ENCODE measurements around the gene CBLC.
"Not testable (repeated sequence)": the region's sequence is repeated elsewhere in the genome, so short reads cannot be mapped to it uniquely, and the experiment has no call there.

Gene CBLC

DNA sequence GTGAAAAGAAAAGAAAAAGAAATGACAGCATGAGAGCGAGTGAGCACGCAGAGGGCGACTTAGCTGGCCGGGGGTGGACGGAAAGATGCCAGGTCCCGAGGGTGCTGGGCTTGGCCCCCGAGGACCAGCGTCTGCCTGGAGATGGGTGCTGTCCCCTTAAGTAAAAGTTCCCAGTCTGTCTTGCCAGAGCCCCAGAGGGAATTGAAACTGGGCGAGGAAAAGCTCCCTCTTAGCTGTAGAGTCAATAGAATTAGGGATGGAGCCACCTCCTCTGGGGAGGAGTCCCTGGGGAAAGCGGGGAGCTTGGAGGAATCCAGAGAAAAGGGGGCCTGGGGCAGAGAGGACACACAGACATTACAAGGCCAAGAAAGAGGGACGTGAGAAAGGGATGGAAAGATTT is 44.5 kb downstream of the CBLC start:
- no peak for DNase-seq

DNA sequence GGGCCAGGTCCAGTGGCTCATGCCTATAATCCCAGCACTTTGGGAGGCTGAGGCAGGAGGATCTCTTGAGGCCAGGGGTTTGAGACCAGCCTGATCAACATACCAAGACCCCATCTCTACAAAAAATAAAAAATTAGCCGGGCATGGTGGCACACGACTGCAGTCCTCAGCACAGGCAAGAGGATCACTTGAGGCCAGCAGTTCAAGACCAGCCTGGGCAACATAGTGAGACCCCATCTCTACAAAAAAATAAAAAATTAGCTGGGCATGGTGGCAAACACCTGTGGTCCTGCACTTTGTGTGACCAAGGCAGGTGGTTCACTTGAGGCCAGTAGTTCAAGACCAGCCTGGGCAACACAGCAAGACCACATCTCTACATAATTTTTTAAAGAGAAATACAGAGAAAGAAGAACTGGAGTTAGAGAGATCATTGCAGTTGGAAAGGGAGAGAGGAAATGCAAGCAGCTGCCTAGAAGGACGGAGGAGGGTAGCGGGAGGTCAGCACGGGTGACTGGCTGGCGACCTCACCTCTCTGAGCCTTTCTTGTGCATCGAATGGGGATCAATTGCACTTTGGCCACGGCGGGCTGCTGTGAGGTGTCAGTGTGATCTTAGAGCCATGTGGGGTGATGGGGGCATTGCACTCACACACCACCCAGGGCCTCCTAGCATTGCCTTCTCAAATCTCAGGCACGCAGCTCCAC is 45.1 kb downstream of the CBLC start:
- no peak for DNase-seq

DNA sequence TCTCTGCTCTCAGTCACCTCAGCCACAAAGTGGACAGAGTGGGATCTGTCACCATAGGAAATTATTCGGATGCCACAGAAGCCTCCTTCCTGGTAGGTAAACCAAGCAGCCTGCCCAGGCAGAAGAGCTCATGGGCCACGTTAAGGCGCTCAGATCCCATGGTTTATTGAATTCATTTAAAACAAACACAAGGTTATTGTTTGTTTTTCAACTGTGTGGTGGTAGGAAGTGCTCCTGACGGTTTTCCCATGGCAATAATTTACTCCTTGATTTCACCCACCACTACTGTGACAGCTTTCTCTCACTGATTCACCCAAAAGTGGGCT is 45.6 kb downstream of the CBLC start:
- no peak for DNase-seq

DNA sequence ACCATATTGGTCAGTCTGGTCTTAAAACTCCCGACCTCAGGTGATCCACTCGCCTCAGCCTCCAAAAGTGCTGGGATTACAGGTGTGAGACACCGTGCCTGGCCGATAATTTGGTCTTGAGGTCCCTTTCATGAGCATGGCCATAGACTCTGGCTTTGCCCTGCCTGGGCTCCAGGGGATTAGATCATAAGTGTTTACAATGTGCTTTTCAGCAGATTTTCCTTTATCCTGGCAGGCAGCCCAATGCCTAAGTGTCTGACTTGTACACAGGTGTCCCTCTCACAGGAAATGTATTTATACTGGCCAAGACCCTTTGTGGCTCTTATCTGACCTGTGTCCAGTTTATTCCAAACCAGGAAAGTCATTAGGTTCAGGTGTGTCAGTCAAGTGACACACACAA is 47.1 kb downstream of the CBLC start:
- no peak for DNase-seq

DNA sequence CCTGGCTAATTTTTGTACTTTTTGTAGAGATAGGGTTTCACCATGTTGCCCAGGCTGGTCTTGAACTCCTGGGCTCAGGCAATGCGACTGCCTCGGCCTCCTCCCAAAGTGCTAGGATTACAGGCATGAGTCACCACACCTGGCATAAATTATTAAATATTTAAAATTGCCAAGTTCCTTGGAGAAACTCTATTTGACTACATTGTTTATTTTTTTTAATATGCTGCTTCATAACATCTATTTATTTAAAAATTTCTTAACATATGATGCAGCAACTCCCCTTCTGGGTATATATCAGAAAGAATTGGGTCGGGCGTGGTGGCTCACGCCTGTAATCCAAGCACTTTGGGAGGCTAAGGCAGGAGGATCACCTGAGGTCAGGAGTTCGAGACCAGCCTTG is 55.2 kb downstream of the CBLC start:
- DNase-seq: not testable (repeated sequence)

DNA sequence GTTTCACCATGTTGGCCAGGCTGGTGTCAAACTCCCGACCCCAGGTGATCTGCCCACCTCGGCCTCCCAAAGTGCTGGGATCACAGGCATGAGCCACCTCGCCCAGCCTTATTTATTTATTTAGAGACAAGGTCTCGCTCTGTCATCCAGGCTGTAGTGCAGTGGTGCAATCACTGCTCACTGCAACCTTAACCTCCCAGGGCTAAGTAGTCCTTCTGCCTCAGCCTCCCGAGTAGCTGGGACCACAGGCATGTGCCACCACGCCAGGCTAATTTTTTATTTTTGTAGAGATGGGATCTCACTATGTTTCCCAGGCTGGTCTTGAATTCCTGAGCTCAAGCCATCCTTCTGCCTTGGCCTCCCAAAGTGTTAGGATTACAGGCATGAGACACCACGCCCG is 56.7 kb downstream of the CBLC start:
- DNase-seq: not testable (repeated sequence)

DNA sequence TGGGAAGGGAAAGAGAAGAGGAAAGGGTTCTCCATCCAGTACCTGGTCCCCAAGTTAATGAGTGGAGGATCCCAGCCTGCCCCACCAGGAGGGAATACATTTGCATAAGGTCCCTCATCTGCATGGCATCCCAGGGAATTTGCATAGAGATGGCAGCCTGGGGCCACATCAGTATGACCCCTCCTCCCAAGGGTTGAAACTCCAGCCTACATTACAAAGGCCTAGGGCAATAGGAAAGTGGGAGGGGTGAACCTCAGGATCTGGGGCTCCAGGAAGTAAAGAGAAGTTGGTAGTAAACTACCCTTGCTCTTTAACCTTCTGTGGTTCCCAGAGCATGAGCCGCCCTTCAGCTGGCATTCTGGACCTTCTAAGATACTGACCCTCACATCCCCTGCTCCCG is 61.6 kb downstream of the CBLC start:
- no peak for DNase-seq

DNA sequence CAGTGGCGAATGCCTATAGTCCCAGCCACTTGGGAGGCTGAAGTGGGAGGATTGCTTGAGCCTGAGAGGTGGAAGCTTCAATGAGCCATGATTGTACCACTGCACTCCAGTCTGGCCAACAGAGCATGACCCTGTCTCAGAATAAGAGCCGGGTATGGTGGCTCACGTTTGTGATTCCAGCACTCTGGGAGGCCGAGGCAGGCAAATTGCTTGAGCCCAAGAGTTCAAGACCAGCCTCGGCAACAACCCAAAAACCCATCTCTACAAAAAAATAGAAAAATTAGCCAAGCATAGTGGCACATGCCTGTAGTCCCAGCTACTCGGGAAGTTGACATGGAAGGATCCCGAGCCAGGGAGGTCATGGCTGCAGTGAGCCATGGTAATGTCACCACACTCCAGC is 63.1 kb downstream of the CBLC start:
- DNase-seq: no peak

DNA sequence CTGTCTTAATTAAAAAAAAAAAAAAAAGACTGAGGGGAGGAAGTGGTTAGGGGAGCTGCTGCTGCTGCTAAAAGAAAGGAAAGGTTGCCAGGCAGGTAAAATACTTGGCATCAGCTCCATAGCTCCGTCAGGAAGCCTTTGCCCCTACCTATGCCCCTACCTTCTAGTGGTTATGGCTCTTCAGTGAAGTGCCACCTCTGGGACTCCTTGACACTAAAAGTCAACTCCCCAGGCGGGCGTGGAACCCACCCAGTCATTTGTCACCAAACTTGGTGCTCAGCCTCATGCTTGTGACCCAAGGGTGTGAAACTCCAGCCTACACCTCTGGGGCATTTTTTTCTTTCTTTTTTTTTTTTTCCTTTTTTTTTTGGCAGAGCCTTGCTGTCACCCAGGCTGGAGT is 63.5 kb downstream of the CBLC start:
- no peak for DNase-seq

DNA sequence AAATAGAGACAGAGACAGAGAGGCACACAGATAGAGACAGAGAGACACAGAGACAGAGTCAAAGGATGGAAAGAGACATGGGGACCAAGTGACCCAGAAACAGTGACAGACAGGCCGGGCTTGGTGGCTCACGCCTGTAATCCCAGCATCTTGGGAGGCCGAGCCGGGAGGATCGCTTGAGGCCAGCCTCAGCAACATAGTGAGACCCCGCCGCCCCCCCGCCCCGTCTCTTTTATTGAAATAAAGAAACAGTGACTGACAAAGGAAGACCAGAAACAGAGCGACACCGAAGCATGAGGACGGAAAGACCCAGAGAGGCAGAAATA is 67.6 kb downstream of the CBLC start:
- no peak for DNase-seq

DNA sequence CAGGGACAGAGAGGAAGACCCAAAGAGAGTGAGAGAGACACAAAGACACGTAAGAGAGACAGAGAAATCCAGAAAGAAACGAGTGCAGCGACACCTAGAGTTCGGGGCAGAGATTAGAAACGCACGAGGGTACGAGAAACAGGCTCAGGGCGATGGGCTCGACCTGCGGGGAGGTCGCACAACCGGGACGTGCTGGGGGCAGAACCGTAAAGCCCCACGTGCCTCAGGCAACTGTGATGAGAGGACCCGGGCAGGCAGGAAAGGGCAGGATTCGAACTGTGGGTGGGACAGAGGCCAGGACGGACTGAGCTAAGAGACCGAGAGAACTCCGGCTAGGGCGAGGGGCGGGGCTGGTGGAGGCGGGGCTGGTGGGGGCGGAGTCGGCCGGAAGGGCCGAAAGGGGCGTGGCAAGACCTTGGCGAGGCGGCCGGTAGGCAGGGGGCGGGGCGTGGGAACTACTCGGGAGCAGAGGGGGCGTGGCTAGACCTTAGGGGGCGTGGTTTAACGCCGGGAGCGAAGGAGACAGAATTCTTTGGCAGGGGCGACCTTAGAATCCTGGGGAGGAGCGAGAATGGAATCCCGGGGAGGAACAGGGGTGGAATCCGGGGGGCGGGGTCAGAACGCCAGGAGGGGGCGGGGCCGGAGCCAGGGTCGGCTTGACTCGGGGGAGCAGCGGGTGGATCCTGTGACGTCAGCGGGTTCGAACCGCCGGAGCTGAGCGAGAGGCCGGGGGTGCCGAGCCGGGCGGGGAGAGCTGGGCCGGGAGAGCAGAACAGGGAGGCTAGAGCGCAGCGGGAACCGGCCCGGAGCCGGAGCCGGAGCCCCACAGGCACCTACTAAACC is 68.1 kb downstream of the CBLC start, which contains the start of gene NECTIN2:
NECTIN2 (plus strand) TSS at position 686 of the 843 bp plus-strand sequence. CDS start 229 bp downstream, outside the sequence.
- peak; percentile 68 for DNase-seq

DNA sequence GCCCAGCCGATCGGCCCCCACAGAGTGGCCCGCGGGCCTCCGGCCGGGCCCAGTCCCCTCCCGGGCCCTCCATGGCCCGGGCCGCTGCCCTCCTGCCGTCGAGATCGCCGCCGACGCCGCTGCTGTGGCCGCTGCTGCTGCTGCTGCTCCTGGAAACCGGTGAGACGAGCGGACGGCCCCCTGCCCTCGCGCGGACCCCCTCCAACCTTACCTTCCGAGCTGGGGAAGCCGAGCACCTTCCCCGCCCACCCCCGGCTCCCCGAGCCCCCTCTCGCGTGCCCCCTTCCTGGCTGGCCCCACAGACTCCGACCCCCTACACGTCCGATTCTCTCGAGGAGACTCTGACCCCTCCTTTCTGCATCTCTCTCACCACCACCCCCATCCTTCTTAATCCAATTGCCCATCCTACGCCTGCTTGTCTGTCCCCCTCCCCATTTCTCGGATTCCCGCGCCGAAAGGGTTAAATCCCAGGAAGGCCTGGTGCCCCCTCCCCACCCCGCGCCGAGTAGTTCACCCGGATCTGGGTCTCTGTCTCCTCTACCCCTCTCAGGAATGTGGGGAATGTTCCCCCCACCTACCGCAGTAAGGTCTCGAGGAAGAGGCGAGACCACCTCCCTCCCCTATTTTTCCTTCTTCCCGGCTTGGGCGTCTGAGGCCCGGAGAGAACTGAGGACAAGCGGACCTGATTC is 68.9 kb downstream of the CBLC start:
- no peak for DNase-seq

DNA sequence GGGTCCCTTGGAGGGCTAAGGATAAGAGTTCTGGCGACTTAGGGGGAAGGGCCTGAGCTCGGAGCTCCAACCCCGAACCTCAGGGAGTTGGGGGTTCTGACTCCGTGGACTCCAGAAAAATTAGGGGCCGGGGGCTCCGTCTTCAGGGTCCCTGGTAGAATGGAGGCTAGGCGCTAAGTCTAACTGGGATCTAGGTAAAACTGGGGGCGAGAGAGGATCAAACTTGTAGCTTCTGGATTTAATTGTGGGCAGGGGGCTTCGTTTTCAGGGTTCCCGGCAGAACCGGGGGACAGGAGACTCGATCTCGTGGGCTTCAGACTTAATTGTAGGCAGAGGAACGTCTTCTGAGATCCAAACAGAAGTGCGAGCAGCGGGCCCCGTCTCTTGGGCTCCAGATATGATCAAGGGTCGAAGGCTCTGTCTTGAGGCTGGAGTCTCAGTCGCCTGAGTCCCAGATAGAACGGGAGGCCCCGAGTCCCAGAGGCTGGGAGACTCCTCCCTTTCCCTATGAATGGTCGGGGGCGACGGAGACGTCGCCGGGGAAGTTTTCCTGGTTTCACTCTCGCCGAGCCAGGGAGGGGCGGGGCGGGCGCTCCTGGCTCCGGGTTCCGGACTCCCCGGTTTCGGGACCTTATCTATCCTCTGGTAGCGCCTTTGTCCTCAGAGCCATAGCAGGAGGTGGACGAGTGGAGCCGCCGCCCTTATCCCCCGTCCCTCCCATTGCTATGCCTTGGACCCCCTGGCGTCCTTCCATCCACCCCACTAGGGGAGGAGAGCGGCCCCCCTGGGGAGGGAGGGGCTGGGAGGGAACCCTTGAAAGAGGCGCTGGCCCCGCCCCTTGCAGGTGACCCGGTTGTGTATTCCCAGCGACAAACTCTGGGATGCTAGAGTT is 69.7 kb downstream of the CBLC start:
- DNase-seq: no peak

DNA sequence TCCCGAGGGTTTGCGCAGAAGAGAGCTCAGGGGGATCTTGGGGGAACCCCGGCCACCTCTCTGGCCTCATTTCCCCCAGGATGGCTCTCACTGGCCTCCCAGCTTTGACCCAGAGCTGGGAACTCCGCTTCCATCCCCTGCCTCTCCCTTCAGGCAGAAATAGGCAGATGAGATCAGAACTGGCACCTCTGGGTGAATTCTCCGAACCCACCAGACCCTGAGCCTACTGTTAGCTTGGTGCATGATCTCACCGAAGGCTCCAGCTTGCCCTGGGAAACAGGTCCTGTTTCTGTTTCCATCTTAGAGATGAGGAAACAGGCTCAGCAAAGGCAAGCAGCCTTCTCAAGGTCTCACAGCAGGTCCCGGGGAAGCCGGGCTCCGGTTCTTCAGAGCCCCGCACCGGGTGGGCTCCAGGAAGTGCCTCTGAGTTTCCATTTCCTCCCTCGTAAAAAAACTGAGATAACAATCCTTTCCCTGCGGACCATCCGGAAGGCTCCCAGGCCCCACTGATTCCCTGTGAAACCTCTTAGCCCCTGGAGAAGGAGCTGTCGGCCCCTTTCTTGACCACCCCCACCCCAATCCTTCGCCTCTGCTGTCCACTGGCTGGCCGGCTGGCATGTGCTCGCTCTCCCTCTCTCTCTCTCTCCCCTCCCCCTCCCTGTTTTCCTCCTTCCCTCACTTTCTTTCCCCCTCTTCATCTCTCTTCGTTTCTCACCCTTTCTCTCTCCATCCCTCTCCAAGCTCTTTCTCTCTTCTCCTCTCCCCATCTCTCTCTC is 70.5 kb downstream of the CBLC start:
- no peak for DNase-seq

DNA sequence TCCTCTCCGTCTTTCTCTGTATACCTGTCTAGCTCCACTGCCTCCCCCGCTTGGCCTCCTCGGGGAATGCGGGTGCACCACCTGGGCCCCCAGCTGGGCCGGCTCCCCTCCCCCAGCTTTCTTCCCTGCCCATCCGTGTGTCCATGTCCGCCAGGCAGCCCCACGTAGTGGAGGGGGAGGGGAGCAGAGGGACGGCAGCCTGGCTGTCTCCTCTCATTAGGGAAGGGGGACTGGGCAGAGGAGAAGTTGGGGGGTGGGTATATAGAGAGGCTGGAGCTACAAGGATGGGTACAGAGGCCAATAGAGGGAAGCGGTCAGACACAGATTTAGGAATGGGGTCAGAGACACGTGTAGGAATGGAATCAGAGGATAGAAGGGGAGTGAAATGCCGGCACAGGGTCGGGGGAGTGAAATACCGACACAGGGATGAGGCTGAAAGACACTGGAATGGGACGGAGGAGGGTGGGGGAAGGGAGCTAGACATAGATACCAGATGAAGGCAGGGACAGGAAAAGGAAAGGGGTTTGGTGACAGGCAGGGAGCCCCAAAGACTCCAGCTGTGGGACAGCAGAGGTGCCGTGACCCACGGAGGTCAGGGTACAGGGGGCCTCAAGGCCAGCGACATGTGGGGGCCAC is 71.2 kb downstream of the CBLC start:
- DNase-seq: no peak

Measured in NK-92 treated with Interleukin-12 subunit alpha and Interleukin-12 subunit beta, amount 100 ng/mL, for 24 hours (cell line).